ENCODE data around the gene UGT1A5. TPM values are rescaled to one million over a fixed set of nuclear protein-coding genes. Genes with fewer than 3 reads are reported as not detected.

Gene UGT1A5
- total RNA-seq, 2 experiments from 2014 or later: not detected

Other genes starting within 250 kb of the UGT1A5 start
- 1 to 10 TPM; 5.5 to 6.0 TPM for gene USP40, start 146.1 kb upstream of the UGT1A5 start, total RNA-seq
- gene UGT1A8, start 95.3 kb upstream of the UGT1A5 start, total RNA-seq: not detected
- not detected for gene UGT1A10, start 76.5 kb upstream of the UGT1A5 start, total RNA-seq
- gene UGT1A9, start 41.0 kb upstream of the UGT1A5 start, total RNA-seq: not detected
- not detected for gene UGT1A7, start 31.0 kb upstream of the UGT1A5 start, total RNA-seq
- gene UGT1A6, start 20.0 kb upstream of the UGT1A5 start, total RNA-seq: not detected
- not detected for gene UGT1A4, start 5.8 kb downstream of the UGT1A5 start, total RNA-seq
- not detected for gene UGT1A3, start 16.1 kb downstream of the UGT1A5 start, total RNA-seq
- gene UGT1A1, start 47.4 kb downstream of the UGT1A5 start, total RNA-seq: not detected
- not detected for gene MROH2A, start 65.4 kb downstream of the UGT1A5 start, total RNA-seq
- 100 to 1,000 TPM; 139 to 141 TPM for gene HJURP, start 141.6 kb downstream of the UGT1A5 start, total RNA-seq
- not detected for gene TRPM8, start 204.5 kb downstream of the UGT1A5 start, total RNA-seq